ENCODE measurements around the gene ZEB1. TPM values are rescaled to one million over a fixed set of nuclear protein-coding genes. Genes with fewer than 3 reads are reported as not detected.

ZEB1 gene
- 100 to 1,000 TPM in 2 of 4 donors, 10 to 100 TPM in 2; 64.3 to 113 (median 96.7) TPM for total RNA-seq

- no peak for TF ChIP-seq CTCF (IDR thresholded peaks at IDR 0.05; ENCODE audit: low read depth)
These were observed at the start of gene ZEB1 for GRCh38 chr10:31318854-31319601. Gene ZEB1, plus strand, starts transcription at chr10:31319216. Its CDS starts 19 bp downstream, at chr10:31319235.

- TF ChIP-seq CTCF (IDR thresholded peaks at IDR 0.05; ENCODE audit: low read depth) = no peak
These were observed 48.1 kb upstream of the ZEB1 start for GRCh38 chr10:31270954-31271353.

- no peak for TF ChIP-seq CTCF (IDR thresholded peaks at IDR 0.05; ENCODE audit: low read depth)
These were observed 46.2 kb upstream of the ZEB1 start for GRCh38 chr10:31272841-31273240.

- TF ChIP-seq CTCF (IDR thresholded peaks at IDR 0.05; ENCODE audit: low read depth) = no peak
These were observed 45.2 kb upstream of the ZEB1 start for GRCh38 chr10:31273789-31274188.

GRCh38 chr10:31274310-31274709, 44.7 kb upstream of the ZEB1 start:
- no peak for TF ChIP-seq CTCF (IDR thresholded peaks at IDR 0.05; ENCODE audit: low read depth)

- no peak for TF ChIP-seq CTCF (IDR thresholded peaks at IDR 0.05; ENCODE audit: low read depth)
These were observed 40.6 kb upstream of the ZEB1 start for GRCh38 chr10:31278279-31278941.

GRCh38 chr10:31280972-31281371, 38.0 kb upstream of the ZEB1 start:
- TF ChIP-seq CTCF (IDR thresholded peaks at IDR 0.05; ENCODE audit: low read depth) = no peak

Measured in subcutaneous adipose tissue (tissue), 4 donors.